ENCODE measurements around the gene PXMP4.

GRCh38 chr20:33744773-33745385 lies 24.8 kb upstream of the PXMP4 start:
- TF ChIP-seq, protein P1, sequence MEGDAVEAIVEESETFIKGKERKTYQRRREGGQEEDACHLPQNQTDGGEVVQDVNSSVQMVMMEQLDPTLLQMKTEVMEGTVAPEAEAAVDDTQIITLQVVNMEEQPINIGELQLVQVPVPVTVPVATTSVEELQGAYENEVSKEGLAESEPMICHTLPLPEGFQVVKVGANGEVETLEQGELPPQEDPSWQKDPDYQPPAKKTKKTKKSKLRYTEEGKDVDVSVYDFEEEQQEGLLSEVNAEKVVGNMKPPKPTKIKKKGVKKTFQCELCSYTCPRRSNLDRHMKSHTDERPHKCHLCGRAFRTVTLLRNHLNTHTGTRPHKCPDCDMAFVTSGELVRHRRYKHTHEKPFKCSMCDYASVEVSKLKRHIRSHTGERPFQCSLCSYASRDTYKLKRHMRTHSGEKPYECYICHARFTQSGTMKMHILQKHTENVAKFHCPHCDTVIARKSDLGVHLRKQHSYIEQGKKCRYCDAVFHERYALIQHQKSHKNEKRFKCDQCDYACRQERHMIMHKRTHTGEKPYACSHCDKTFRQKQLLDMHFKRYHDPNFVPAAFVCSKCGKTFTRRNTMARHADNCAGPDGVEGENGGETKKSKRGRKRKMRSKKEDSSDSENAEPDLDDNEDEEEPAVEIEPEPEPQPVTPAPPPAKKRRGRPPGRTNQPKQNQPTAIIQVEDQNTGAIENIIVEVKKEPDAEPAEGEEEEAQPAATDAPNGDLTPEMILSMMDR (IDR thresholded peaks at IDR 0.05; ENCODE audit: low read depth, low read length), result no peak
- no peak for TF ChIP-seq EZH2phosphoT487 (IDR thresholded peaks at IDR 0.05; ENCODE audit: low read depth)

Measured in OCI-LY3 (cell line).